ELR (cell line): ENCODE measurements around the gene SORCS3.

ENCODE experiments used
- DNase-seq: peaks from one replicate; pipeline ENCODE4 v3.0.0-alpha.2; 2015; ENCODE audit warnings: low read depth

The SORCS3 gene

DNA sequence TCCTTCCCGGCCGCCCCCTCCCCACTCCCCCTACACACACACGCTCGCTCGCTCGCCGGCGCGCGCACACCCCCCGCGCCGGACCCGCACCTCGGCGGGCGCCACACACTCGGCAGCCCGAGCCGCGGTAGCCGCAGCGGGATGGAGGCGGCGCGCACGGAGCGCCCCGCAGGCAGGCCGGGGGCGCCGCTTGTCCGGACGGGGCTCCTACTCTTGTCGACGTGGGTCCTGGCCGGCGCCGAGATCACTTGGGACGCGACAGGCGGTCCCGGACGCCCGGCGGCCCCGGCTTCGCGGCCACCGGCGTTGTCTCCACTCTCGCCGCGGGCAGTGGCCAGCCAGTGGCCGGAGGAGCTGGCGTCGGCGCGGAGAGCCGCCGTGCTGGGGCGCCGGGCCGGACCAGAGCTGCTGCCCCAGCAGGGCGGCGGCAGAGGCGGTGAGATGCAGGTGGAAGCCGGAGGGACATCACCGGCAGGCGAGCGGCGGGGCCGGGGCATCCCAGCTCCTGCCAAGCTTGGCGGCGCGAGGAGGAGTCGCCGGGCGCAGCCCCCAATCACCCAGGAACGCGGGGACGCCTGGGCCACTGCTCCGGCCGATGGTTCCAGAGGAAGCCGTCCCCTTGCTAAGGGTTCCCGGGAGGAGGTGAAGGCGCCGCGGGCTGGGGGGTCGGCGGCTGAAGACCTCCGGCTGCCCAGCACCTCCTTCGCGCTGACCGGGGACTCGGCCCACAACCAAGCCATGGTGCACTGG is at the start of gene SORCS3:
Gene SORCS3, plus strand, starts transcription at position 104 of the 750 bp plus-strand sequence.
- DNase-seq, result peak; percentile 6

DNA sequence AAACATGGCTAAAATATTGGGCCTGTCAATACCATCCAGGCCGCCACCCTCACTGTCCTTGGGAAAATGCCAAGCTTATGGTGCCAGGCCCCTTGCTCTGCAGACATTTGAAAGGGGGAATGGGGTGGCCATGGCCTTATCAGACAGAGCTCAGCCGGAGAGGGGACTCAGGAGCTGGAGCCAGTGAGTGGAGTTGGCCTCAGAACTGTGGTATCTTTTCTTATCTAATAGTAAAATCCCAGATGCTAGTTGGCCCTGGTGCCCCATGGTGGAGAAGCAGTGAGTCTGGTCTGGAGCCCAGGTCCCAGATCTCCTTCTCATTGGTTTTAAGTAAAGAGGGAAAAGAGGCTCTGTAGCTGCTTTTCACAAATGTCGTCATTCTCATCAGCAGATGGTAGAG is 49.6 kb upstream of the SORCS3 start:
- DNase-seq, result no peak

DNA sequence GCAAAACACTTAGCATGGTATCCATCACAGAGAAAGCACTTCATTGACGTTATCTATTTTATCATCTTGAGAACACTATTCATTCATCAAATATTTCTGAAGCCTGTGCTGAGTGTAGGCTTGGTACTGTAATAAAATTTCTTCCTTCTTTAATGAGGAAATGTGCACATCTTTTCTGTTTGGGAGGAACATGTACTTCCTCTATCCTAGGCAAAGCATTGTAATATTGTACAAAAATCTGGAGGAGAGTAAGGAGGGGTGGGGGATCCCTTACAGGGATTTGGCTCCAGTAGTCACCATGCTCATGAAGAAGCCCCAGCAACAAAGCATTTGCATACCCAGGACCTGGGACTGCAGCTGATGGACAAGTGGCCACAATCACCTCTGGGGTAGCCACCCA is 39.9 kb upstream of the SORCS3 start:
- DNase-seq, result no peak

DNA sequence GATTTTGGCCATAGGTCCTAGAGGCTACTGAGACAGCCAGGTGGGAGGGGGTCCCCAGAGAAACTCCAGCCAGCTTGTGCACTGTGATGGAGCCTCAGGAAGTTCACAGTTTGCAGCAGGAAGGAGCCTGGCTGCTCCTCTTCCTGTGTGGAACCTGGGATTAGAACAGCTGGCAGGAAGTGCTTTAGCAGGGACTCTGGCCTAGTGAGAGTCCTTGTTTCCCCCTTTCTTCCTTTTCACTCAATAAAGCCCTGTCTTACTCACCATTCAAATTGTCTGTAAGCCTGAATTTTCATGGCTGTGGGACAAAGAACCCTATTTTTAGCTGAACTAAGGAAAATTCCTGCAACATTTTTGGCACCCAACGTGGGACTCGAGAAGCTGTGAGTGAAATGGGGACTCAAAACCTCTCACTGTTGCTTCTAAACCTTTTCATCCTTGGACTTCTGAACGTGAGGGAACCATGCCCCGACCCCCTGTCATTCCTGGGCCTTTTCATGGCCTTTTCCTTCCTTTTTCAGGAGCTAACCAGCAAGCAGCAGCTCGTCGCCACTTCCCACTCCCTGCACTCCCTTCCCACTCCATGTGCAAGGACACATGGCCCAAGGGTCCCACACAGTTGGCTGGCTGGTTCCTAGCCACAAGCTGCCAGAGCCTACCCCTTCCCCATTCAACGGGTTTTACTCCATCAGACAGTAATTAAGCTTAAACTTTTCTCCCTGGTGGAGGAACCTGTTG is 32.8 kb upstream of the SORCS3 start:
- DNase-seq, result no peak

DNA sequence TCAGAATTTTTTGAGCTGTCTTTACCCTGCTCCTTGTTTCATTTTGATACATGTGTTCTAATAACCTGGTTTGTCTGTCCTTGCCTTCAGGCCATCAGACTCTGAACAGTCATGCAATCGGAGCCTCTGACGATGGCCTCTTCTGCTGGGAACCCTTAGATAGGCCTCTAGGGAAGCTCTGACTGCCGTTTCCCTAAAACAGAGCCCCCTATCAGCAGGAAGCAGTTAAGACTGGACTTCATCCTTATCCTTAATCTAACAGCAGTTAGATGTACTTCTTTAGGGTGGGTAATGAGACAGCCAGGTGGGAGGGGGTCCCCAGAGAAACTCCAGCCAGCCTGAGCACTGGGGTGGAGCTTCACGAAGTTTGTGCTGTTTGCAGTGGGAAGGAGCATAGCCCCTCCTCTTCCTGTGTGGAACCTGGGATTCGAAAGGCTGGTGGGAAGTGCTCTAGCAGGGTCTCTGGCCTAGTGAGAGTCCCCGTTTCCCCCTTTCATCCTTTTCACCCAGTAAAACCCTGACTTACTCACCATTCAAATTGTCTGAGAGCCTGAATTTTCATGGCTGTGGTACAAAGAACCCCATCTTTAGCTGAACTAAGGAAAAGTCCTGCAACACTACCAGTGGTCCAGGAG is 28.4 kb upstream of the SORCS3 start:
- DNase-seq, result peak; percentile 23

DNA sequence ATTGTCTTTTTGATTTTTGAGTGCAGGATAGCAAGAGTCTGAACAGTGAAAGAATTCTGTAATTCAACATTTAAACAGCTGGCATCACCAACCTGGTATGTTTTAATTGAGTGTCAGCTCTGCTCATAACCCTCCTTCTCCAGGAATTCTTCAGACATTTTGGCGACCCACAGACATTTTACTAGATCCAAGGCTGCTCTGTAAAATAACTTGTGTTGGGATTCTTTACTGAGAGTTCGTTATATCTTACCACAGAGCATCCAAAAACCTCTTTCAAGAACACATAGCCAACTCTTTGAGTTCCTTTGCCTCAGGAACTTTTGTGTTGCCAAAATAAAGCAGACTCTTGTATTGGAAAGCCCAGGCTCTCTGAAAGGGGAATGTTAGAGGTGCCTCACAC is 27.7 kb upstream of the SORCS3 start:
- DNase-seq, result no peak

DNA sequence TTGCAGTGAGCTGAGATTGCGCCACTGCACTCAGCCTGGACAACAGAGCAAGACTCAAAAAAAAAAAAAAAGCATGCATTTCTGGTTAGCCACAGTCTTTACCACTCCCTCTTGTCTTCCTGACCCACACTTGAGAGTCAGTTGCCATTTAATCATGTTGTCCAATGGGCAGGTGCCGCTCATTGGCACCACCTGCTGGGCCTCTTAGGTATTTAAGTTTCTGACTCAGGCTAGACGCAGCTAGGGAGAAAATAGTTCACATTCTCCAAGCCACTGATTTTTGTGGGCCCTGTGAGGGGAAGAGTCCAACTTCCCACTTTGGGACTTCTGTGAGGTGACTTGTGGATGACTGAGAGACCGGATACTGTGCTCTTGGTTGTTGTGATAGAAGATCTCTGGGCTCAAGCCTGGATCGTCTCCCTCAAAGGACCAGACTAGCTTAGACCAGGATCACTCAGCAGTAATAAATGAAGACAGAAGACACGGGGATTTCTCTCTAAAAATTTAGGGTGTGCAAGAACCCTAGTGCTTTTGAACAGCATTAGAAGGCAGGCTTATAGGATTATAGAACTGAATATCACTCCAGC is 26.8 kb upstream of the SORCS3 start:
- DNase-seq, result peak; percentile 59

DNA sequence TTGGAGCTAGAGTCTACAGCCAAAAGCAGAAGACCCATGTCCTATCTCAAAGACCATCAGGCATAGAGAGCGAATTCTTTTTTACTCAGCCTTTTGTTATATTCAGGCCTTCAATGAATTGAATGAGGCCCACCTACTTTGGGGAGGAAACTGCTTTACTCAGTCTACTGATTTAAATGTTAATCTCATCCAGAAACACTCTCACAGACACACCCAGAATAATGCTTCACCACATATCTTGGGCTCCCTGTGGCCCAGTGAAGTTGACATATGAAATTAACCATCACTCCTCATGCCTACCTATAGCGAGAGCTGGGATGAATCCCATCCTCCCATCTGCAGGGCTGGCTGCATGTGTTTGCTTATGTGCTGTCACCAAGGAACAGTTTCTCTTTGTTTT is 26.0 kb upstream of the SORCS3 start:
- DNase-seq, result no peak

DNA sequence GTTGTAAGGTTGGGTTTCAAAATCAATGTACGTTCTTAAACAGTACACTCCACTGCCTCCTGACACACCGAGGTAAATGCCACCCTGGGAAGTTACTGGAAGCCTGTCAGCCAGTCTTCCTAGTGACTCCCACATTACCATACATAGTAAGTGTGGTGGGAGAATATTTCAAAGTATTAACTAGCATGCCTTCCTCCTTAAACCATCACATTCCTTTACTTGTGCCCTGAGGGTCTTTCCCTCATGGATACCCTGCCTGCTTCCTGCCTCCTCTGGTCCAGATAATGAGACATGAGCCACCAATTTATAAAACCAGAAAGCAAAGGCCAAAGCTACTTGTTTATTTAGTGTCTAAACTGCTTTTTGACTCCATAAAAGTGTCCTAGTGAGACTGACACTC is 23.3 kb upstream of the SORCS3 start:
- DNase-seq, result peak; percentile 43

DNA sequence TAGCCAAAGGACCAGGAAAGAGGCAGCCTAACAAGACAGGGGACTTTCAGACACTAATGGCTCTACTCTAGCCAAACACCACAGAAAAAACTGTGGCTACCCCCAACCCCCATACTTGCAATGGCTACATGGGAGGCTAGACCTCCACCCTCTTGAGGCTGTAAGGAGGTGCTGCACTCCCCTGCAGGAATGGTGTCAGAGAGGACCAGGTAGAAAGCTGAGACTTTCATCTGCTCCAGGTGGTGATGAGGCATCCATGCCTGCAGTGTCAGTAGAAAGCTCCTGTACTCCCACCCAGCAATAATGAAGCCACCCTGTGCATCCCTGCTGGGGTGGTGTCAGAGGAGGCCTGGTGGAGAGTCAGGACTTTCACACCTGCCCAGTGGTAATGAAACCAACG is 18.9 kb upstream of the SORCS3 start:
- no peak for DNase-seq

DNA sequence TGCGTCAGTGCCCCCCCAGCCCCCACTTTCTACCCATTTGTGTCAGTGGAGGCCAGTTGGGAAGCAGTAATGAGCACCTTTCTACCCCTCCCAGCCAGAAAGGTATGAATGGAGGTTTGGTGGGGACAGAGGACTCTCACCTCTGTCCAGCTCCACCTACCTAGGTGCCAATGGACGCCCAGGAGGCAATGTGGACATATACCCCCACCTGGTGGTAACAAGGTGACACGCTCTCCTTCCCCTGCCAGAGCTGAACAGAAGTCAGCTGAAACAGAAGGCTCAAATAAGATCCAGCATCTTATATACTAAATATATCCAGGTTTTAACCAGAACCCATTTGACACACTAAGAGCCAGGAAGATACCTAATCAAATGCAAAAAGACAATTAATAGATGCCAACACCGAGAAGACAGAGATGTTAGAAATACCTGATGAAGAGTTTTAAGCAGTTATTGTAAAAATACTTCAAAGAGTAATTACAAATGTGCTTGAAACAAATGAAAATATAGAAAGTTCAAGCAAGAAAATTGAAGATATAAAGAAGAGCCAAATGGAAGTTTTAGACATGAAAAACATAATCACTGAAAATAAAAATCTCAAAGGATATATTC is 18.4 kb upstream of the SORCS3 start:
- peak; percentile 65 for DNase-seq

DNA sequence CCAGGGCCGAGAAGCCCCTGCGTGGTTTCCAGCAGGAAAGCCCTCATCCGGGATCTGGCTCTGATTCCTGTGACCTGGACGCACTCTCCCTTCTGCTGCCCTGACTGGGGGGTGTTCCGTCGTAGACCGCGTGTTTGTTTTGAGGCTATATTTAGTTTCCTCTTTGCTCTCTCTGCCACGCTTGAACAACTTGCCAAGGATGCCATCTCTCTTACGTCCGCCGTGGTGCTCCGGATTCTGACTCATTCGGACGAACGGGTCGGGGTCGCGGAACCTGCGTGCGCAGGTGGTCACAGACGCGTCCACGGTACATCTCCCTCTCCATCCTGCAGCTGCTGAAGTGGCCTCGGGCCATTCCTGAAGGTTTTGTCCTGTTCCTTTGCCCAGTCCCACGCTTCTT is 10.4 kb upstream of the SORCS3 start:
- DNase-seq, result no peak

DNA sequence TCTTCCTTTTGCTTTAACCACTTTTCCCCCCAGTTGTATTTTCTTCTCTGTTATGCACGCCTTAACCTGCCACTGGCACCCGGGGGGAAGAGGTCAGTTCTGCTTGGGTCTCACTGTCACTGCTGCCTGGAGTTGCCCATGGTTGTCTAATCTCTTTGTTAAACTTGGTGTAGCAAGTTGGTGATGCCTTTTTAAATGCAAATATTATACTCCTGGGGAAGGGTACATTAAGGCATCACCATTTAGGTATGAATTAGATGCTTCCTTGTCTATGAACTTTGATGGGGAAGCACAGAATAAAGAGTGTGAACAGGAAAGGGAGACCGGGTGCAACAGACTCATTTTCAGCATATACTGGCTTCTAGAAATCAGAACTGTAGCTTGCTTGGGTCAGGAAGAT is 9.1 kb upstream of the SORCS3 start:
- DNase-seq, result no peak

DNA sequence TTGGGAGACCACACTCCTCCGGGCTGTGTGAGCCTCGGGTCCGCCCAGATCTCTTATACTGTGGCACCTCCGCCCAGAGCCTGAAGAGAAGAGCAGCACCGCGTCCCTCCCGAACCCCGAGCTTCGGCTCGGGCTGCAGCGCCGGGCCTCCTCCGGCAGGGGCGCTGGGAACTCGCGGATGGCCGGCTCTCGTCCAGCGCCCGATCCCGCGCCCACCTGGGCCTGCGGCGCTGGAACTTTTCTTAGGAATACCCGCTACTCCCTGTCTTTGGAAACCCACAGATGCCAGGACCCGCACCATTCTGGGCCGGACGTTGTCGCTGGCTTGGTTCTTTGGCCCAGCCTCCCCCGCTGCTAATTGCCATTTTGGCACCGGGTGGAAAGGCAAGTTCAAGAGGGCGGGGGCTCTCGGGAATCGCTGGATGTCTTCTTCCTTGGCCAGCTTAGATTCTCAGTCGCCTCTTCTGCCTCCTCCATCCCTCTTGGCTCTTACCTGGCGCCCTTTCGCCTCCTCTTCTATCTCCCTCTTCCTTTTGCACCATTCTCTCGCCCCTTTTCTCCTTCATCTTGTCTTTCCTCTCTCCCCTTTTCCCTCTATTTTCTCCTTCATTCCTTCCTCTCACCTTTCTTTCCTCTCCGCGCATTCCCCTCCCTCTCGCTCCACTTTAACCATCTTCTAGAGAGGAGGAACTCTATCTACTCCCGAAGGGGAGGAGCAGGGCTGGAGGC is 2.1 kb upstream of the SORCS3 start:
- DNase-seq, result peak; percentile 10

DNA sequence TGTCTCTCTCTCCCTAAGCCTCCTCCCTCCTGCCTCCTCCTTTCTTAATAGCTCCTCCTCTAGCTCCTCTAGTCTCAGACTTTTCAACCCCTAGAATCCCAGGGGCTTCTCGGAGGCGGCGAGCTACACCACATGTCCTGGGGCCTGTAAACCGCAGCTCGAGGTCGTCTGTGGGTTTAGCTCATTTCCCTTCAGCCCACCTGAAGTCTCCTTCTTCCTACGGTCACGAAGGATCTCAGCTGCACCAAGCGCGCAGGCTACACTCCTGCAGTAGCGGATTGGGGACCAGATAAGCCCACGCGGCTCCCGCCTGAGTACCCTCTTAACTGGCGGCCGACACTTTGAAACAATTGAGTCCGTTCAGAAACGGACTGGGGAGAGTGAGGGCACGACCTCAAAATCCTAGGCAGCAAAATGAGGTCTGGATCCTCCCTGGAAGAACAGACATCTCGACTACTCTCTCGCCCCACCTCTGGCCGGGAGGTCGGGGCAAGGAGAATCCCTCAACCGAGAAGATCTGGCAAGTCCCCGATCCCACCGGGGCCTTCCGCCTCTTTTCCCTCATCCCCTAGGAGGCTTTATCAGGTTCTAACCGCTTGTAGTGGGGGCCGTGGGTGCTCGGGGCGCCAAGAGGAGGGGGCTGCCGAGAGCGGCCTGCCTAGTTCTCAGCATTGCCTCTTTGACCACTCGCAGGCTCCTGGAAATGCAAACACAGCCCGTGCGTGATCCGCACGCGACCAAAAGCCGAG is 1.3 kb upstream of the SORCS3 start:
- no peak for DNase-seq

DNA sequence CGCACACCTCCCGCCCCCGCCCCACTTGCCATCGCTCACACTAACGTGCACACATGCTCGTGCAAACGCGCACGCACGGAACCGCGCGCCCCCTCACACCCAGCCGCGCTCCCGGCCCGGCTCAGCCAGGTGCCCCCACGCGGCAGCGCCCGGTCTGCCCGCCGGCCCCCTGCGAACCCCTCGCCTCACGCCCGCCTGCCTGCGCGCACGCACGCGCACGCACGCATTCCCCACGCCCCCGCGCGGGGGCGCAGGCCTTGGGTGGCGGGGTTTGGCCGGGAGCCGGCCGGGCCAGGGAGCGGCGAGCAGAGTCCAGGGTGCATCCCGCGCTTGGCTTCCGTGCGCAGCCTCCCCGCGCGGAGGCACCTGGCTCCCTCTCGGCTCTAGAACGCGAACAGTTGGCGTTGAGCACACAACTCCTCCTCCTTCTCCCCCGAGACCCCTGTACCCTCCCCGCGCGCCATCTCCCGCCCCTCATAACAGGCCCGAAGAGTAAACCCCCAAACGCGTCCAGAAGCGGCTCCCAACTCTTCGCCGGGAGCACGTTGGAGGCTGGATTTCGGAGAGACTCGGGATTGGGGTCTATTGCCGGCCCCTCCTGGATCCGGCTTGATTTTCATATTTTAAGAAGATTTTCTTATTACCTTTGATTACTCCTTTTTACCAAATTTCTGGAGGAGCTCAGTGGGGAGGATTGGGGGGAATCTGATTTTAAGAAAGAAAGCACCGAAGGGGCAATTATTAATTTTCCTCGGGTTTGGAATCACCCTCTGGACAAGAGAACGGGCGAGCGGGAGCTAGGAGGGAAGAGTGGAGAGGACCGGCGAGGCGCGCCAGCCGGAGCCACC is 527 bp upstream of the SORCS3 start:
- no peak for DNase-seq

DNA sequence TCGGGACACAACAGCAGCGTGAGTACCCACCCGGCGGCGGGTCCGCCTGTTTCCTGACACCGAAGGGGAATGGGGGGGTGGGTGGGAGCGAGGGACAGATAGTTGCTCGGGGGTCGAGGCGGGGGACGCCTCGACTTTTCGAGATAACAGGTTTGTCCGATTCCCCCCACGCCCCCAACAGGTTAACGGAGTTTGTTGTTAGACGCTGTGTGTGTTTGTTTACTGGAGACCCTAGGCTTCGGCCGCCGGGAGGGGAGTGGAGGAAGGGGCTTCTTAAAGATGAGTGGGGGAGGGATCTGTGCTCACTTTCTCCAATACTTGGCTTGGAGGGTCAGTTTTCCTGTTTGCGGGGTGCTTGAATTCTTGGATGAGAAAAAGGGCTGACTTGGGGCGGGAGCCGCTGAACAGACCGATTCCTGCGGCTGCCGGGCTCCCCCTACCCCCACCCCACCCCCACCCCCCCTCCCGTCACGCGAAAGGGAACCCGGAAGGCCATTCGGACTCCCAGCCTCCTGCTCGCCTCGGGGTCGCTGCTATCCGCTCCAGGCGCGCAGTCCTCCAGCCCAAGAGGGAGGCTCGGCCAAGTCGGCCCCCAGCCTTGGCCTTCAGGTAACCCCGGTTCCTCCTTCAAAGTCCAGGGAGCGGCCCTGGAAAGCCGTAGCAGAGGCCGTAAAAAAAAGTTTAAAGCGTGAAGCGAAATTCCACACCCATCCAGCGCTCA is 1.0 kb downstream of the SORCS3 start:
- DNase-seq, result no peak

DNA sequence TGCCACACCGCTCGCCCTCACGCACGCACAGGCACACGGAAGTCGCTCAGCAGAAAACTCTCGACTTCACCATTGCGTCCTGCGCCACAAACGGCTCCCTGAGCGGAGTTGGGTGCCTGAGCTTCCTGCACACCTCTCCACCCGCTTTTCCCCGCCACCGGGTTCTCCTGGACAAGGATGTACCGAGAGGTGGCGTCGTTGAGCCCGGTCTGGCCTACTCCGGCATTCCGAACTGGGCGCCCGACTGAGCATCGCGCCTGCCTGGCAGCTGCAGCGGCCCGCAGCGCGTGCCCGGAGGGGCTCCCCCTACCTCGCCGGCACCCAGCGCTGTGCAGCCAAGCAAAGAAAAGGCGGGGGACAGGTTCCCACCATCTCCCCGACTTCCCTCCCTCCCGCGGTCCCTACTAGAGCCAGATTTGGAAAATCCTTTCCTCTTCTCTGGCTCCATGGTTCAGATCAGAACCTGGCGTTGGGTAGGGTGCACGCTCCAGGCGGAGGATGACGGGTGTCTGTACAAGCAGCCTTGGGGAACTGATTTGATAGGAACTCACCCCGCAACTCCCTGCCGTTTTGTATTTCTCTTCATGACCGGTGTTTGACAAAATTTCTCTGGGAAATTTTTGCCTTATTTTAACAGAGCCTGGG is 1.7 kb downstream of the SORCS3 start:
- peak; percentile 44 for DNase-seq

DNA sequence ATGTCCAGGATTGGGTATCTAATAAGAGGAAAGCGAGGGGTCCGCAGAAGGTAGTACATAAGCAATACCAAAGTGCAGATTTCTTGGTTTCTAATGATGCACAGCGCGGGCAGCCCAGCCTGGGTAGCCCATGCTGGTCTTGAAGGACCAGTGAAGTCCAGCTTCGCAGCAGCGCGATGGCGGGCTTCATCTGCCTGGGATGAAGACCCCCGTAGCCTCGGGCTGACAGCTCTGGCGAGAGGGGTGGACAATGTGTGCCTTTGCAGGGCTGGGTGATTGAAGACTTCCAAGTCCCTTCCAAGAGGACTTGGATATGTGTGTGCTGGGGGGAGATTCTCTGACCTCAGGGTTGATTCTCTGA is 2.2 kb downstream of the SORCS3 start:
- DNase-seq, result no peak
